Suppressor macrophage (primary cell): ENCODE results near the gene PTTG2.
A peak's percentile ranks its signal among the peaks of the same experiment; 100 is the strongest.

Experiments
- DNase-seq, 4 experiments: peaks; one replicate each; pipeline ENCODE4 v3.0.0-alpha.2; 2020 to 2022

The PTTG2 gene

DNA sequence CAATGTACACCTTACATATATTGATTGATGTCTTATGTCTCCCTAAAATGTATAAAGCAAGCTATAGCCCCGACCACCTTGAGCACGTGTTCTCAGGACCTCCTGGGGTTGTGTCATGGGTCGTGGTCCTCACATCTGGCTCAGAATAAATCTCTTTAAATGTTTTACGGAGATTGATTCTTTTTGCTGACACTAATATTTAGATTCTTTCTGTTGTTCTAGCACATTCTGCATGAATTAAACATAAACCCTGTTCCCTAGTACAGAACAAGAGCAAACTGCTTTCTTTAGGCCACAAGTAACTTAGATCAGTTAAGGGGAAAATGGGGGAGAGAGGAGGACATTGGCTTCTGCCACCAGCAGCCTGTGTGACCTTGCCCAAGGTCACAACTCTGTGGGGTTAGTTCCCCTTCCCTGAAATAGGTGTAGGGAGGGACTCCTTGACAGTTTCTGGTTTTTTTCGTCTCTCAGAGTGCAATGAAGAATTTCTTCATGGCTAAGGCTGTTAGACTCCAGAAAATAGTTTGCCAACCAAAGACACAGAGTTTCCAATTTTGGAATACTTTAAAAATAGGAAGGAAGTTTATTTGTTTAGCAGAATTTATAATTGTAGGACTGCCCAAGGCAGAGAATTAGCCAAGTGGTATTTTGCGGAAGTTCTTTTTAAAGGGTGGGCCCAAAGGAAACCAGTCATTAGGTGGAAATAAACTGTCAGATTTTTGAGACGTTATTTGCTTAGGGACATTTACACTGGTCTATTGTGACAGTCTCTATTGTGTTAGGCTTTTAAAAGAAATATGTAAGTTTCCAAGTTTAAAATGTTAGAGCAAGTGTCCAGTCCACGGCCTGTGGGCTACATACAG, 29.4 kb downstream of the PTTG2 start:
- peak; percentile 46 to 86 (median 68) for DNase-seq

DNA sequence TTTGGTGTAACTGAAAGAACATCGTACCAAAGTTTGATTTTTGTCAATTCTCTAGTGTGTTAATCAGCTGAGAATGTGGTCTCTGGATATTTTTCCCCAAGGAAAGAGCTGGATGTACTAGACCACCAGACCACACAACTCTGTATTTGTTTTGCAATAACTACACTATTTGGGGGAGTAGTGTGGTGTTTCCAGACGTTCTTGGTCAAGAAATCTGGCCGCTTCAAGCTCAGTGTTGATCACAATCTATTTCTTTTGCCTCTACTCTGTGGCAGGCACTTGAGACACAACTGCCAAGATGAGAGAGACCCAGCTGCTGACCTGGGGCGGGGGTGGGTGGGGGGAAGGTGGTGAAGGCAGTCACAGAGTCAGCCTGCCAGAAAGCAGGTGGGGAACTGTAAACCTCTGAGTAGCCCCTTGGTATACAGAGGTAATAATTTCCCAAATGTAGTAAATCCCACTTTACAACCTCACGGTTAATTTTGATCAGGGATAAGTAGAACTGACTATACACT, 30.6 kb downstream of the PTTG2 start:
- DNase-seq: no peak

DNA sequence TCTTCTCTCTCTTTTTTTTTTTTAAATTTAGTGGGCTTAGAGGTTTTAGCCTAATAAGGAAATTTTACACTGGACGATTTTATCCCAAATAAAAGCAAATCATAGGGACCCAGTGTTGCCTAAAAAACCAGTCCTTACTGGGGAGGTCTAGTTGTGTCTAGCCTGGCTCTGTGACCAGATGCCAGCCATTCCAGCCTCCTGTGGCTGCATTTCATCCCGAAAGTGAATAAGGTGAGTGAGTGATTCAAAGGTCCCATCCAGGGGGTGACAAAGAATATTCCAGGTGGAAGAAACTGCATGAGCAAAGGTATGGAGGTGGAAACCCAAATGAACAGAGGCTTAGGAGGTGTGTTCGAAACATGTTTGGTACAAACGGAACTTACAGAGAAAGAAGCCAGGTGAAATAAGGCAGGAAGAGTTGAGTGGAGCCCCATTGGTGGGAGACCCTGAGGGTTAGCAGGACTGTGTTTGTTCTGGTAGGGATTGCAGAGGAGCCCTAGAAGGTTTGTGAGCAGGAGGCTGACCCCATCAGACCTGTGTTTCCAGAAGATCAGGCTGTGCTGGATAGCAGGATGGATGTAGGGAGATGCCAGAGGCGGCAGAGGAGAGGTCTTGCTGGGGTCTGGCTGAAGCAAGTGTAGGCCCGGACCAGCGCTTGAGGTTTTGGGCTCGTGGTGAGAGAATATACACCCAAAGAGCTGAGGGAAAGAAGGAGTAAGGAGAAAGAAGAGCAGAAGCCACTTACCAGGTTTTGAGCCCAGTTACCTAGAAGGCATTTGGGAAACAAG, 31.6 kb downstream of the PTTG2 start:
- no peak for DNase-seq

DNA sequence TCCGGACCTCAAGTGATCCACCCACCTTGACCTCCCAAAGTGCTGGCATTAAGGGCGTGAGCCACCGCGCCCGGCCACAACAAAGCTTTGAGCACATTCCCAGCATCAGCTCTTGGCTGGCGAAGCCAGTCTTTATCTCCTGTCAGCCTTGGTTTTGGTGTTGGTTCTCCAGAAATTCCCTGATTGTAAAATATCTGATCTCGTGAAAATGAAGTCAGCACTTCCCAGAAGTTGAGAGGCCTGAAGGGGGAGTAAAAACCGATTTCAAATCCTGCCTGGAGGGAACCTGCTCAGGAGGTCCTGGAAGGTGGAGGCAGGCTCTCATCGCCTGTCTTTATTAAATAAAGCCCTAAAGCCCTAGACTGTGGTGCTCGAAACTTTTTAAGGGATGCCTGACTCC, 33.6 kb downstream of the PTTG2 start:
- DNase-seq: no peak

DNA sequence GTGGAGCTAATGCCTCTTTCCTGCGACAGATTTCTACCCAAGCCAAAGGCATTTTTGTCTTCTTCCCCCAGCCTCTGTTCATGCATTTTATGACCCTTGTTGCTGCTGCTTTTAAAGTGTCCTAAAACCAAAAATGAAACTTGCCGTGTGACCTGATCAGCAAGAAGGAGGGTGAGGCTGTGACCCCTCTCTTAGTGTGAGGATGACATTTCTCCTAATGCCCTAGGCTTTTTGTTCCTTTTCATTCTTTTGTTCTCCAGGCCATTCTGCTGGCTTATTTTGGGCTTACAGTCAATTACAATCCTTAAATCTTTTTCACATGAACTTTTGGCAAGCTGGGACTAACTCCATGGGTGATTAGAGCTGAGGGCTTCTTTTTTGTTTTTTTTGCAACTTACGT, 34.4 kb downstream of the PTTG2 start:
- no peak for DNase-seq

DNA sequence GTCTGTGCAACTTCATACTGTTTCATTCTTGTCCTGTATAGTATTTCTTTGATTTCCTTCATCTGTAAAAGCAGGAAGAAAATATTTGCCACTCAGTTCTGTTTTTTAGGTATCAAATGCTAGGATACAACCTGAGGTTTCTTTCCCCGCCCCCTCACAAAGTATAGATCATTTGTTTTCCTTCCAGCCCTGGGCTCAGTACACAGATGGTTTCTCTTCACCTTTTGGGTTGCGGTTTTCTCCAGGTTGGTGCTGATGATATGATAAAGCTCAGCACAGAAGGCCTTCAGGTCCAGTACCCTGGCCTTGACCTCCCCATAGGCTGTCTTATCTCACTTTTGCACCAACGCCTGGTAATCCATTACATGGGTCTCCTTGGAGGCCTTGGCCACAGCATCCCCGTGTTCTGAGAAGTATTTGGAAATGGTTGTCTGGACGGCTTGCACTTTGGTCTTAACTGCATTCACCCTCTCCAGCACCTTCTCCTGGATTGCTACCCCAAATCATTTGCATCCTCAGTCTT, 35.2 kb downstream of the PTTG2 start:
- DNase-seq: no peak

DNA sequence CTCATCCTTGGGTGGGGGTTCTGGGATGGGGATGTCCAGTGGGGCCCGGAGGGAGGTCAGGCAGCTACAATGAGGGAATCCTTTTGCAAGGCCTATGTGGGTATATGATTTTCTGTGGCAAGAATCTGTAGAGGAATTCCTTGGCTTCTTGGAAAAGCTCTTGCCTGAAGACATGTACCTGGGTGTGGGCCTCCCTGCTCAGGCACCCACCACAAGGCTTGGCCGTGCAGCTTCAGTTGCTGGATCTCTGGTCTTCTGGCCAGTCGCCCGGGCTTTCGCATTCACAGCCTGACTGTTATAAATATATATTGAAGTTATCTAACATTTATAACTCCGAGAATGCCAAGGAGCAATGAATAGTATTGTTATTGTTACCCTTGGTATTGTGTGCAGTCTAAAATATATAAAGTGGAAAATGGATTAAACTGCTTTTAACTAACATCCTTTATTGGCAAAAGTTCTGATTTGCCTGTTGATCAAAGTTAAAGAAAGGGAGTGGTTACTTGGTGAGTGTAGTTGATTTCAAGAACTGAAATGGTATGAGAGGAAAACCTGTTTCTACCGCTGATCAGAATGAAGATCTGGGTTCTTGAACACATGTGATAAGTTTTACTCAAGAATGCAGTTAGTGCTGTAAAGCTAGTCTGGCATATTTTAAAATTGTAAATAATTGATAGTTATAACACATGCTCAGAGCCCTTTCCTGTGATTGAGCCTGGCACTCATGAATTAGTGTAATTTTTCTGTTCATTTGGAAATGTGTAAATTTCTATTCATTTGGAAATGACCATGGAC, 36.0 kb downstream of the PTTG2 start:
- no peak for DNase-seq

DNA sequence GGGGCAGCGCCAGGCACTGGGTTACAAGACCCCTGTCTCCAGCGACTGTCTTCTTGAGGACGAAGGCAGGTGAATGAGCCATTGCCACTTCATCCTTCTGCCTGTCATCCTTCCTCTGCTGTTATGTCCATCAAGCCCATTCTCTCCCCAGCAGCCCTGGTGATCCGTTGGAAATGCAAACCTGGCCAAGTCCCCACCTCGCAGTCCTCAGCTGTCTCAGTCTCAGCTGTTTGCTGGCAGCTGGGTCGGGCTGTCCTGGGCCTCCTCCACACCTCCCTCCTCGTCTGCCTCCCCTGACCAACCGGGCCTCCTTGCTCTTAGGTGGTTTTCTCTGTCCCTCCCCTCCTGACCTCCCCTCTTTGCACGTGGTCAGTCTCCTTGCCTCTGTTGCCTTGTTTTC, 38.0 kb downstream of the PTTG2 start:
- no peak for DNase-seq

DNA sequence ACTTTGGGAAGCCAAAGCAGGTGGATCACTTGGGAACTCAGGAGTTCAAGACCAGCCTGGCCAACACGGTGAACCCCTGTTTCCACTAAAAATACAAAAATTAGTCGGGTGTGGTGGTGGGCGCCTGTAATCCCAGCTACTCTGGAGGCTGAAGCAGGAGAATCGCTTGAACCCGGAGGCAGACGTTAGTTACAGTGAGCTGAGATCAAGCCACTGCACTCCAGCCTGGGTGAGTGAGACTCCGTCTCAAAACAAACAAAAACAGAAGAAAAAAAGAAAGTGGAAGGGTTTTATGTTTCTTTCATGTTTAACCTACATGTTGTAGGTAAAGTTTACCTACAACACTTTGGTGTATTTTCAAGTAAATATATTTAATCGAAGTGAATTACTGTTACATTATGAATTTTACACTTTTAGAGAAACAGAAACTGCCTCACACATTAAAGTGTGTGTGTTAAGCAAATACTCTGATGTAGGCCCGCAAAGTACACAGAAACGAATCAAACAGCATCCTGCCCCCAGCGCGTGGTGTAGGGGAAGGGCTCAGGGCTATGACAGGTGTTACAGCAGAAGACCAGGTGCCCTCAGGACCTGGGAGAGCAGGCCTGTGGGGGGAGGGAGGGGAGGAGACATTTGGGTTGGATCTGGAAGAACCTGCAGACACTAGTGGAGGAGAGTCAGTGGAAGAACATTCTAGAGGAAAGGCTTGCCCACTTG, 39.0 kb downstream of the PTTG2 start:
- DNase-seq: no peak

DNA sequence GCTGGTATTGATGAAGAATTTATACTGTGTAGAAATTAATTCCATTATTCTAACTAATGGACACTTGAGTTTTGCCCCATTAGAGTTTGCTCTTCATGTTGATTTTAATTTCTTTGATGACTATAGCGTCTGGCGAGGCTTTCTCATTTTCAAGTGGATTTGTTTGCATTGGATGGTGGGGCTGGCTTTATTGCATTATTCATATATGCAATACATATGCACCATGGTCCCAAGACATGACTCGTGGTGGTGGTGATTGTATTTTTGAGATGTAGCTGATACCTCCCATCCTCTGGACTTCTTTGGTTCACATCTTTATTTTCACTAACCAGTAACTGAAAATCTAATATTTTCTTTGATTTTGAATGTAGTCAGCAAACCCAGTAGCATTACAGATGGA, 39.8 kb downstream of the PTTG2 start:
- DNase-seq: no peak

DNA sequence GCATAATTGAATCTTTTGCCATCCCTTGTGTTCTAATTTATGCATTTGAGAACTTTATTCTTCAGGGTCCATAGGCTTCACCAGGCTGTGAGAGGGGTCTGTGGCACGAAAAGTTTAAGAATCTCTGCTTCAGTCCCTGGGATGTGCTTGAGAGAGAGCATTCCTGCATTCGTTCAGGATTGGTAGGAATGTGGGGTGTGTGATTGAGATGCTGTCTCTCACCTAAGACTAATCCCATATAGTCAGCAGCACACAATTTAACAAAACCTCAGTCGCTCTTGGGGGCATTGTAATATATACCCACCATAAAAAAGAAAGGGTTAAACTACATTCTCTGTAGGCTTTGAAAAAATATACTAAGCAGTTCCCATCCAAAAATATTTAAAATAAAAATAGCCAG, 41.7 kb downstream of the PTTG2 start:
- no peak for DNase-seq

DNA sequence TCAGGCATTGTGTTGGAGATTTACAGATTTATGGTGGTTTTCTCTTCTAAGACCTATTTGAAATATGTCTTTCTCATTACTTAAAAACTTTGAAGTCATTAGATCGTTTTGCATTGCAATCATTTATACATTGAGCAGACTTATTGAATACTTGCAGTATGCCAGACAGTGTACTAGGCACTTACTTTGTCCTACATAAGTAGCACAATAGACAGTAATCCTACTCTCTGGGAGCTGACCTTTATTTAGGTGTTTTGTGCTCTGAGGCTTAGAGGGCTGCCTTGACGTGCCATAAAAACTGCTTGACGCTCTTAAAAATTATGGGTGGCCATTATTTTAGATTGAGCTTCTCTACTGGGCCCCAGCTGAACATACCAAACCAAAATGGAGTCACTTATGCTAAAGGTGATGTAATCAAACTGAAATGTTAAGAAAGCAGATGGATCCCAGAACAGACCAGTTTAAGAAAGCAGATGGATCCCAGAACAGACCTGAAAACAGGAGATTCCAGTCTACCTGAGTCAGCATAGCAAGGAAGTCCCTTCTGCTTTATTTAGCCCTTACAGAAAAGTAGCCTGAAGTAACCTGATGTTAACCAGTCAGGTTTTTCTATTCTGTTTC, 42.4 kb downstream of the PTTG2 start:
- no peak for DNase-seq

DNA sequence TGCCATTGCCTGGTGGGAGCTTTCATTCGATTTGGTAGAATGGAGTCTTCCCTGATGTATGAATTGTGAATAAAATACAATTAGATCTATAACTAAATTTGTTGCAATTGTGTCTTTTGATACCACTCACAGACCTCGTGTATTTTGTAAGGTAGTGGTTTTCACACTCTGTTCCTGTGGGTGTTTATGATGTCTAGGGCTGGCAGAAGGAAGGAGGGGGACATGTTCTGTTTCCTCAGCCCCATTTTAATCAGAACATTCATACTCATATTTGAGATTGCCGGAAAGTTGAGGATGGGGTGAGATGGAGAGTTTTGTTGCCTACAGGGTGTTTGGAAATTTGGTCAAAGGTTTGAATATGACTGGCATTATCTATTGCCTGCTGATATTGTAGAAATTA, 42.9 kb downstream of the PTTG2 start:
- DNase-seq: no peak

DNA sequence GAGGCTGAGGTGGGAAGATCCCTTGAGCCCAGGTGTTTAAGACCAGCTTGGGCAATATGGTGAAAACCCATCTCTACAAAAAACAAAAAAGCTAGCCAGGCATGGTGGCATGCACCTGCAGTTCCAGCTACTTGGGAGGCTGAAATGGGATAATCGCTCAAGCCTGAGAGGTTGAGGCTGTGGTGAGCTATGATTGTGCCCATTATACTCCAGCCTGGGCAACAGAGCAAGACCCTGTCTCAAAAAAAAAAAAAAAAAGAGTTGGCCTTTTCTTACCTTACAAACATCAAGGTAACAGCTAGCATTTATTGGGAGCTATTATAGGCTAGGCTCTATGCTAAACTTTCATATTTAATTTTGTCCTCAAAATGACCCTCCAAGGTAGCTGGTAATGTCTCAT, 43.4 kb downstream of the PTTG2 start:
- DNase-seq: no peak

DNA sequence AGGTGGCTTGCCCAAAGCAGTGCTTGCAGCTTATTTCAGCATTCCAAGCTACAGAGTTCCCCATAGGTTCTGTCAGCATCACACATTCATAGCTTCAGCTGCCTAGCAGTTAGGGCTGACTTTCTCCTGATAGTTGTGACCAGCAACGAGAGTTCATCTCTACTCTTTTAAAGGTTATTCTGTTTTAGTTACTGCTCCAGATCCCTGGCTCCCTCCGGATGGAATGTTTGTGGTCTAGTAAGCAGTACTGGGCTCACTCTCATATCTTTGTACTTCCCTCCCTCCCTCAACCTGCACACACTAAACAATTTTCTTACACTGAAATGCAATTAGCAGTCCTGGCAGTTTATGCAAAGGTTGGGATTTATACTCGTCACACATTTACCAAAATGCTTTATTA, 43.9 kb downstream of the PTTG2 start:
- no peak for DNase-seq

DNA sequence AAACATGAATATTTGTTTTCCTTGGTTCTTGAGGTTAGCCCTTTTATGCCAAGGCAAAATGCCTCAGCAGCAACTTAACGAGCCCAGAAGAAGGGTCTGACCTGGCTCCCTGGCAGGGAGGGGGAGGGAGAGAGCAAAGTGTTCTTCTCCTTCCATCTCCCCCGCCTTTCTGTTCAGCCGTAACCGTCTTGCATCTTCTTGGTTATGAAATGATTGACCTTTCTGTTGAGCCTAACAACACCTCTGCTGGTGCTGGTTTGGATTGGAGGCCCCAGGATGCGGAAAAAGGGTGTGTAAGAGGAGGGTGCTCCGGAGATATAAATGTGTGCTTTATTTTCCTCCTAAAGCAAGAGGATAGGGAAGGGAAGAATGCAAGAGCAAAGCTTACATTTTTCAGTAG, 44.7 kb downstream of the PTTG2 start:
- DNase-seq: no peak

DNA sequence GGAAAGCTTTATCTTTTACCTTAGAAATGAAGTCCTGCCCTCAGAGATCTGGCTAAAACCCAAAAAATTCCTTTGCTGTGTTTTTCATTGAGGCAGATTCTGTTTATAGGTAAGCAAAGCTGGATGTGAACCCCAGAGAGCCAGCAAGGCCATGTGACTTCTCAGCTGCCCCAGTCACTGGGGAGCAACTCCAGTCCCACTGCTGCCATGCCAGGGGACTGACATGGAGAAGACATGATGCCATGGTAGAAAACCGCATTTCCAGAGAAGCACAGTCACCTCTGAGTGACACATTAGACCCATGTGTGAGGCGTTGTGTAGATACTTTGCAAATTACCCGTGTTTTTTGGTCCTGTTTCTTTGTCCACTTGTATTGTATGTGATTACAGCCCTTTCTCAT, 45.4 kb downstream of the PTTG2 start:
- no peak for DNase-seq

DNA sequence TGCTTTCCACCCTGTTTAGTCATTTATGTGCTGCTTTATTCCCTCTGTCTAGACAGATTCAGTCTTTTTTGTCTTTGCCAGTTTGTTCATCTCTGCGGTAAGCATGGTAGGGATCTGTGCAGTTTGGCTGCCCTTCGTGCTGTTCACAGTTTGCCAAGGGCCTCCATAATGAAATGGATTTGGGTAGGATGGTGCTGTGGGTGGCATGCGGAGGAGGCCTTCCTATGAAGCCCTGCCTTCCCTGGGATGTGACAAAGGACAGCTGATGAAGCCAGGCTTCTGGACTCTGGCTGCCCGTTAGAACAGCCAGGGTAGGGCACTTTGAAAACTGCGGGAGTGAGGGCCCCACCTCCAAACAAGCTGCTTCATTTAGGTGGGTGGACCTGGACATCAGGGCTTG, 47.4 kb downstream of the PTTG2 start:
- DNase-seq: no peak

DNA sequence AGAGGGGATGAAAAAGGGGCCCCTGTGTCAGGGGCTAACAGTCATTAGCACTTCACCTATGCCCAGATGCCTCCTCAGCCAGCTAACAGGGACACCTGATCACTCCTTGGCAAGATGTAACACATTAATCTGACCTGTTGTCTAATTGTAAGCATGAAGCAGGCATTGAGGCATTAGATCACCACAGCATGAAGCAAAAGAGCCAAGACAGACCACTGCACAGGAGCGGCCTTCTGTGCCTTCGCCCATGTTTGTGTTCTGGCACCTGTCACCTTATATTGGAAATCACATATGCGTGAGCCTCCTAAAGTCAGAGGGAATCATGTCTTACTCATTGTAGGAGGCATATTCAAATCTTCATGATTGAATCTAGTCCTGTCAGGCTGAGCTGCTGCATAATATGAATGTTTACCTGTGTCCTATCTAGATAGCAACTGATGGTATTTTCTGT, 48.4 kb downstream of the PTTG2 start:
- no peak for DNase-seq

DNA sequence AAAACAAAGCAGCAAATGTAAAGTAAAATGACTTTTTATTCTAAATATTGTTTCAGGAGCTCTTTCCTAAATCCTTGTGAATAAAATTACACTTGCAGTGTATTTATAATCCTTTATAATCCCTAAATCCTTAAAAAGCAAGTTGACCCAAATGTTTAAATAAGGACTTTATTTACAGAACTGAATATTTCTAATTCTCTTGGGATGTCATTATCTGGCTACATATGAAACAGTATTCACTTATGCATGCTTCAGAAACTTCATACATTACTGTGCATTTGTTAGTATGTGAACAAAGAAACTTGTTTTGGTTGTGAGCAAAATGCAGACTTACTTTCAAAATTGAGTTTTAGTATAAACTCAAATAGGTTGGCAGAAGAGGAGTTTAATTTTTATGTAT, 49.2 kb downstream of the PTTG2 start:
- DNase-seq: no peak

DNA sequence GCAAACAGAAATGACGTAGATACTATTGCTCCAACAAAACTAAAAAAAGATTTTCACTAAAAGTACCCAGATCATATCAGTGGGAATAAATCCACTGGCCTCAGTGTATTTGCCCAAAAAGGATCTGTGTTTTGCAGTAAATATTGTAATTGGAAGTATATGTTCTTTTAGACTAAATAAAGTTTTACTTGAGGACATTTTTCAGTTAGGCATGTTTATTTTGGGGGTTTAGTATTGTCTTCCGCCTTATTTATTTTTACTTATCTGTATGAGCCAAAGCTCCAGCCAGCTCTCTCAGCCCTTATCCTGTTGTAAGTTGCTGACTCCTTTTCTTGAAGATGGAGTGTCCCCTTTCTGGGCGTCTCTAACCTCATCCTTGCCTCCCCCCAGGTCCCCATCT, 49.8 kb downstream of the PTTG2 start:
- DNase-seq: no peak
